GM18519 (cell line): Measurements from ENCODE around the gene PRM3.

Source experiments
- ATAC-seq: cut with Tn5 transposase; IDR thresholded peaks from one replicate; pipeline ENCODE4 v1.9.1; 2021; ENCODE audit warnings: mild to moderate bottlenecking, moderate library complexity; ENCODE audit not compliant: unreplicated experiment, low FRiP score

Gene PRM3

GRCh38 chr16:11249233-11250061, 24.0 kb downstream of the PRM3 start:
- no peak for ATAC-seq

DNA sequence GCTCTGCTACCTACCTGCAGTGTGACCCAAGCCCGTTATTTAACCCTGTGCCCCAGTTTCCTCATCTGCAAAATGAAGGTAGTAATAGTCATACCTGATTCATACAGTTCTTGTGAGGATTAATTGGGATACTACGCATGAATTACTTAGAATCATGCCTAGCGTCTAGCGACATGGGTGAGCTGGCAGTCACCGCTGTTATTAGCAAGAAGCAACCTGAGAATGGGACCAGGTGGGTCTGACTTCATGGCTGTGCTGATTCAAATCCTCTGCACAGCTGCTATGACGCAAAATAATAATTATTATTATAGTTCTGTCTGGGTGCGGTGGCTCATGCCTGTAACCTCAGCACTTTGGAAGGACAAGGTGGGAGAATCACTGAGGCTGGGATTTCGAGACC, 25.3 kb downstream of the PRM3 start:
- no peak for ATAC-seq

DNA sequence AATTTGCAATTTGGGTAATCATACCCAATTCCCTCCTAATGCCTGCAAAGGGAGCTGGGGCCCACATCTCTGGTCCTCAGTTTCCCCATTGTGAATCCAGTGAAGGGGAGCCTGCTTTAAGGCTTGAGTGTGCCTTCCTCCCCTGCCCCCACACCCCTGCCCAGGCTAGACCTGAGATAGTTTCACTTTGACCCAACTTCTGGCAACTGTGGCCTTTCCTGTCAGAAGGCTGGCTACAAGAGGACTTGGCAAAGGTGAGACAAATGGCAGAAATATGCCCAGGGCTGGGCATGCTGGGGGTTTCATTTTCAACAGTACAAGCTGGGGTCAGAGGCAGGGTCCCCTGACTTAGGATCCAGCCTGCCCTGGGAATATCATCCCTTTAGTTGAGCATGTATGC, 27.4 kb downstream of the PRM3 start:
- ATAC-seq, result no peak

DNA sequence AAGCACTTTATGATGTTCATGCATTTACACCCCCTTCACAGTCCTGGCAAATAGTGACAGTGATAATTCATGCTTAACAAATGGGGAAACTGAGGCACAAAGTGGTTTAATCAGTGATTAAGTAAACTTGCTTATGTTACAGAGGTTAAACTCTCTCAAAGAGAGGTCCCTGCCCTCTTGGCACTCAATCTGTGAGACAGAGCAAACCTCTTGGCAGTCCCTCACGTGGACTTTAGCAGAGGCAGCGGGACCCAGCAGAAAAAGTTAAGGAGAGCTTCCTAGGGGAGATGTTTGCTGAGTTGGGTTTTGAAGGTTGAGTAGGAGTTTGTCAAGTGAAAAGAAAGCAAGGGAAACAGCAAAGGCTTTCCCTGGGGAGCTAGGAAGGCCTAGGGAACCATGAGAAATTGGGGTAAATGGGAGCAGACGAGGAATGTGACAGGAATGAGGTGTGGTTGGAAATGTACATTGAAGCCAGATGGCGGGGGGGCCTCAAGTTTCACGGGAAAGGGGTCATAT, 28.1 kb downstream of the PRM3 start:
- no peak for ATAC-seq

DNA sequence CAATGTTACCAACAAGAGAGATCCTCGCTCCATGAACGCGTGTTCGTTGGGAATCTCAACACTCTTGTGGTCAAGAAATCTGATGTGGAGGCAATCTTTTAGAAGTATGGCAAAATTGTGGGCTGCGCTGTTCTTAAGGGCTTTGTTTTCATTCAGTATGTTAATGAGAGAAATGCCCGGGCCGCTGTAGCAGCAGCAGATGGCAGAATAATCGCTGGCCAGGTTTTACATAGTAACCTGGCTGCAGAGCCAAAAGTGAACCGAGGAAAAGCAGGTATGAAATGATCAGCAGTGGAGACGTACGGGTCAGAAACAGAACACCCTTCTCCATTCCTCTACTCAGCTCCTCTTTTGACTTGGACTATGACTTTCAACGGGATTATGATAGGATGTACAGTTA, 30.8 kb downstream of the PRM3 start:
- ATAC-seq, result no peak

- ATAC-seq, result no peak
These were observed 31.8 kb downstream of the PRM3 start for GRCh38 chr16:11241480-11242204.

DNA sequence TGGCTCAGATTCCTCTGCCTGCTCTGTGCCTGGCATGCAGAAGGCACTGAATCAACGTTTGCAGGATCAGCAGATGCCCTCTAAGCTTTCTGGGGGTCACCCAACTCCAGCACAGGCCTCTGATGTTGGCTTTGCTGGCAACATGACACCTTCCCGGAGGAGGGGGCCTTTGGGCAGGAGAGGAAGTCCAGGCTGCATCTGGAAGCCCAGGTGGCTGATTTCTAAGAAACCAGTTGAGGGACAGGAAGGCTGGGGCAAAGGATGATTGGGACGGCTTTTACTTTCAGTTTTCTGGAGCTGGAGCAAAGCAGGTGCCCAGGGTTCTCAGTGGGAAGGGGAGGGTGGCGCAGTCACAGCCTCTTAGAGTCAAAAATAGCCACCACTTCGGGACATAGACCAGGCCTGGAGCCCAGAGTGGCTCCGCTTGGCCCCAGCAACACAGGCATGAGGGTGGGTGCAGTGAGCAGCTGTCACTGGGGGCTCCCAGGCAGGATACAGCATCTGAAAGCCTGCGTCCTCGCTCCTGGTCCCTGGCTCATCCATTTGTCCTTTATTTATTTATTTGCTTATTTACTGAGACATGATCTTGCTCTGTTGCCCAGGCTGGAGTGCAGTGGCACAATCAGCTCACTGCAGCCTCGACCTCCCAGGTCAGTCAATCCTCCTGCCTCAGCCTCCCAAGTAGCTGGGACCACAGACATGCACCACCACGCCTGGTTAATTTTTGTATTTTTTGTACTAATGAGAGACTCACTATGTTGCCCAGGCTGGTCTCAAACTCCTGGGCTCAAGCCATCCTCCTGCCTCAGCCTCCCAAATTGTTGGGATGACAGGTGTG, 32.6 kb downstream of the PRM3 start:
- ATAC-seq, result no peak

DNA sequence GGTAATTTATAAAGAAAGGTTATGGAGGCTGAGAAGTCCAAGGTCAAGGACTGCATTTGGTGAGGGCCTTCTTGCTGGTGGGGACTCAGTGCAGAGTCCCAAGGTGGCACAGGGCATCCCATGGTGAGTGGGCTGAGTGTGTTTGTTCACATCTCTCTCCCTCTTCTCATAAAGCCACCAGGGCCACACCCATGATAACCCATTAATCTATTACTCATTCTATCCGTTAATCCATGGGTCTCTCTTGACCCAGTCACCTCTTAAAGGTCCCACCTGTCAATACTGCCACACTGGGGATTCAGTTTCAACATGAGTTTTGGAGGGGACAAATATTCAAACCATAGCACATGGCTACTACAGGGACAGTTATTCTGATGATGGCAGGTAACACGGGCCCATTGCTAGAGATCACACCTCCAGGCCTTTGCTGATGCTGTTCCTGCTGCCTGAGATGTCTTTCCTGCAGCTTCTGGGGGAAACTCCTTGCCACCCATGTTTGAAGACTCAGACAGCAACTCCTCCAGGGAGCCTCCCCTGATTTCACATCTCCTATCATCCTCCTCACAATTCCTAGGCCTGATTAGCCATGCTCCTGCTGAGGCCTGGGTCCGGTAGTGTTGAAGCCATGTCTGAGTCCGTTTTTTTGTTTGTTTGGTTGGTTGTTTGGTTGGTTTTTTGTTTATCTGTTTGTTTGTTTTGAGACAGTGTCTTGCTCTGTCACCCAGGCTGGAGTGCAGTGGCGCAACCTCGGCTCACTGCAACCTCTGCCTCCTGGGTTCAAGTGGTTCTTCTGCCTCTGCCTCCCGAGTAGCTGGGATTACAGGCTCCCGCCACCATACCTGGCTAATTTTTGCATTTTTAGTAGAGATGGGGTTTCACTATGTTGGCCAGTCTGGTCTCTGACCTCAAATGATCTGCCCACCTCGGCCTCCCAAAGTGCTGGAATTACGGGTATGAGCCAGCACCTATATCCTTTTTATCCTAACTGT, 33.5 kb downstream of the PRM3 start:
- ATAC-seq, result no peak

GRCh38 chr16:11238272-11239202, 34.9 kb downstream of the PRM3 start:
- no peak for ATAC-seq

- no peak for ATAC-seq
These were observed 36.8 kb downstream of the PRM3 start for GRCh38 chr16:11236461-11237254.

GRCh38 chr16:11235703-11235991, 37.8 kb downstream of the PRM3 start:
- ATAC-seq, result no peak

DNA sequence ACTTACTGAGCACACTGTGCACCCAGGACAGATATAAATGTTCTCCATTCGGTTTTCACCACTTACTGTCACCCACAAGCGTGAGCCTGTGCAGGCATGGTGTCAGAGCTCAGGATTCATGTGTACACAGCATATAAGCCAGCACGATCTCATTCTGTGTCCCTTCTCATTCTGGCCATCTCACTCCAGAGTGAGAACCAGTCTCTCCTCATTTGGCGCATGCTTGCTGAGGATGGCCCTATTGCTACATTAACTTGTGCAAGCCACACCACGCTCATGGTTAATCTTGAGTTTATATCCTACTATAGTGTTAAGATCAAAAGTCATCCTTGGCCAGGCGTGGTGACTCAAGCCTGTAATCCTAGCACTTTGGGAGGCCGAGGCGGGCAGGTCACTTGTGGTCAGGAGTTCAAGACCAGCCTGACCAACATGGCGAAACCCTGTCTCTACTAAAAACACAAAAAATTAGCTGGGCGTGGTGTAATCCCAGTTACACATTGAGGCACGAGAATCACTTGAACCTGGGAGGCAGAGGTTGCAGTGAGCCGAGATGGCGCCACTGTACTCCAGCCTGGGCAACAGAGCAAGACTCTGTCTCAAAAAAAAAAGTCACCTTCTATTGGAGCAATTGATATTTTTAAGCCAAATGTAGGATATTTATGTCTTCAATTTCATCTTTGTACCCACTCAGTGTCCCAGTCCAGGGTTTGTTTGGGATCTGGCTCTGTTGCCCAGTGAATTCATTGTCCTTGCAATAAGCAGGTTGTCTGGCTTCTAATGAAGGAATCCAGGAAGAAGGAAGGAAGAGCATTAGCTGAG, 38.3 kb downstream of the PRM3 start:
- no peak for ATAC-seq

DNA sequence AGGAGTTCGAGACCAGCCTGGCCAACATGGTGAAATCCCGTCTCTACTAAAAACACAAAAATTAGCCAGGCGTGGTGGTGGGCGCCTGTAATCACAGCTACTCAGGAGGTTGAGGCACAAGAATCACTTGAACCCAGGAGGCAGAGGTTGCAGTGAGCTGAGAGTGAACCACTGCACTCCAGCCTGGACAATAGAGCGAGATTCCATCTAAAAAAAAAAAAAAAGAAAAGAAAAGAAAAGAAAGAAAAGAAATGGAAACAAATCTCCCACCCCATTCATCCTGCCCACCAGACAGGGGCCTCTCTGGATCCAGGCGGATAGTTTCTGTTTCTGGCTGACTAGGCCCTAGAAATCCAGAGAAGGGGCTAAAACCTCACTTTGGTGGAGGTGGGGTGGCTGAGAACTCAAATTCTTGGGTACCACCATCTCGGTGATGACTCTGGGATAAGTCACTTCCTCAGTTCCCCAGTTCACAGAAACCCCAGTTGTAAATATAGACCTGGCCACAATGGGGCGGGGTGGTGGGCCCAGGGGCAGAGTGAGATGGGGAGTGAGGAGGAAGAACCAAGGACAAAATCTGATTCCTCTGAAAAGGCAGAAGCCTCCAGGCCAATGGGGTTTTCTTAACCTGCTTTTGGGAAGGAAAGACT, 39.6 kb downstream of the PRM3 start:
- no peak for ATAC-seq

DNA sequence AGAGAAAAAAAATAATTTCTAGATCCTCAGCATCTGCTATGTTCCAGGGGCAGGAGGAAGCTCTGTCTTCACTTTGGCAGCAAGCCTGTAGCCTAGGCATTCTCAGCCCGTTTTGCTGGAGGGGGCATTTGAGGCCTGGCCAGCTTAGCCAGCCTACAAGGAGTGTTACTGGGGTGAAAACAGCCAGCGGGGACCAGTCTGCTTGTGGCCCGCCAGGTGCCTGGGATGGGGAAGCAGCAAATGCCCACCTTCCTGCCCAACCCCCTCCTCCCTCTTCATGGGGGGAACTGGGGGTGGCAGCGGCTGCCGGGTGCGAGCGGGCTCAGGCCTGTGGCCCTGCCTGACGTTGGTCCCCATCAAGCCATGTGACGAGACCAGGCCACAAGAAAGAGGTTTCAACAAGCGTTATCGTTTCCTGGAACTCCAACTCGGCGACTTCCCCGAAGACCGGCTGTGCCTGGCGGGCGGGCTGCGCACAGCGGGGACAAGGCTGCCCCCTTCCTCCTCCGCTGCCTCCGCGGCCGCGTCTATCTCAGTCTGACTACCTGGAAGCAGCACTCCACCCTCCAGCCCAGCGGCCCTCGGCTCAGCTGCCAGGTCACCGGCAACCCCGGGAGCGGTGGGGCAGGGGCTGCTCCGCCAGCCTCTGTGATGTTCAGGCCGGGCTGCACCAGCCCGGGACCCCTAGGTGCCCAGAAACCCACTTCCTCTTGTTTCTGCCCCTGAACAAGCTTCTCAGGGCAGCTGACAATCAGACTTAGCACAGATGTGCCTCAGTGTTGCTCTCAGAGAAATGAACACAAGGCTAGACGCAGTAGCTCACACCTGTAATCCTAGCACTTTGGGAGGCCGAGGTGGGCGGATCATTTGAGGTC, 40.3 kb downstream of the PRM3 start:
- no peak for ATAC-seq

DNA sequence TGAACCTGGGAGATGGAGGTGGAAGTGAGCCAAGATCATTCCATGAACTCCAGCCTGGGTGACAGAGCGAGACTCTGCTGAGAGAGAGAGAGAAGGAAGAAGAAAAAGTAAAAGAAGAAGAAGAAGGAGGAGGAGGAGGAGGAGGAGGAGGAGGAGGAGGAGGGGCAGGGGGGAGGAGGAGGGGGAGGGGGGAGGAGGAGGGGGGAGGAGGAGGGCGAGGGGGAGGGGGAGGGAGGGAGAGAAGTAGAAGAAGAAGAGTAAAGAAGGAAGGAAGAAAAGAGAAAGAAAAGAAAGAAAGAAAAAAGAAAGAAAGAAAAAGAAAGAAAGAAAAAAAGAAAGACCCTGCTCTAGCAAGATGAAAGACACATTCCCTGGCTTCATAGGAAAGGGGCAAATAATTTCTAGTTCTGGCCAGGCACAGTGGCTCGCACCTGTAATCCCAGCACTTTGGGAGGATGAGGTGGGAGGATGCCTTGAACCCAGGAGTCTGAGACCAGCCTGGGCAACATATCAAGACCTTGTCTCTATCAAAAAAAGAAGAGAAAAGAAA, 41.1 kb downstream of the PRM3 start:
- ATAC-seq, result no peak
